RPMI7951 (cell line): ENCODE data around the gene FRRS1L. TPM values are rescaled to one million over a fixed set of nuclear protein-coding genes. Genes with fewer than 3 reads are reported as not detected.

Source experiments
- total RNA-seq: library from RNA; depleted of rRNA; stranded (reverse); fragments of >200 nt; shearing (Covaris generic); gene quantifications from 2 replicates; pipeline ENCODE4 v1.2.3, GENCODE V29; 2014; rRNA removed

The FRRS1L gene
- total RNA-seq, 1 experiment from 2014 or later: not detected

Other genes with a start within 250 kb of the FRRS1L start
- gene ELP1, start 233.1 kb downstream of the FRRS1L start, total RNA-seq: 24.2 and 29.9 TPM in 2 replicates
- gene ABITRAM, start 232.8 kb downstream of the FRRS1L start, total RNA-seq: 8.7 and 15.4 TPM in 2 replicates
- gene CTNNAL1, start 153.8 kb downstream of the FRRS1L start, total RNA-seq: 114 and 136 TPM in 2 replicates
- gene TMEM245, start 47.3 kb downstream of the FRRS1L start, total RNA-seq: 47.6 and 49.4 TPM in 2 replicates
- under 0.01 TPM in 1 of 2 replicates, not detected in the other for gene EPB41L4B, start 153.8 kb upstream of the FRRS1L start, total RNA-seq